K562 (cell line): Measurements from ENCODE around the gene BPIFB2. TPM values are rescaled to one million over a fixed set of nuclear protein-coding genes. Genes with fewer than 3 reads are reported as not detected.
A peak's percentile ranks its signal among the peaks of the same experiment; 100 is the strongest.

Experiments
- ATAC-seq: fragments of 200-7000 bp; cut with Tn5 transposase; 3 replicates; pipeline ENCODE4 v1.9.1; 2020; ENCODE audit warnings: moderate library complexity
- BruUV-seq: library from RNA; stranded (reverse); fragments of 400-500 nt; replicated peaks from 2 replicates; lab custom pipeline; 2021; lab: Mats Ljungman, UMichigan
- CTCF ChIA-PET: fragments of 300-600 bp; formaldehyde crosslinking; extraction: SDS; loops from one replicate; lab custom pipeline; 2021; ENCODE audit warnings: low intra/inter-chr PET ratio; lab: Yijun Ruan, JAX
- POLR2A ChIA-PET: fragments of 300-600, 350-650 bp; sonication (Branson Sonifier 250); formaldehyde crosslinking; extraction: SDS; loops from one replicate; lab custom pipeline; 2021; ENCODE audit warnings: antibody characterized with exemption, inconsistent platforms; lab: Yijun Ruan, JAX
- DNase-seq, 4 experiments: peaks; one replicate each; pipeline versions ENCODE4 v3.0.0 to v3.0.0-alpha.2; 2011 to 2018; ENCODE audit warnings: low spot score in 3 of 4, mixed read lengths in 3 of 4; ENCODE audit errors: extremely low read depth in 1 of 4
- FAIRE-seq: peaks from 2 replicates; lab custom pipeline; 2011; peaks lifted over from hg19 to GRCh38; lab: Jason Lieb, UNC
- H2AFZ ChIP-seq: 2 replicates; pipeline ENCODE4 v1.6.0; 2011; ENCODE audit warnings: low read depth, low read length, control low read depth, inconsistent platforms
- H3K27ac ChIP-seq: fragments of 200-600 bp; 3 replicates; pipeline ENCODE4 v1.8.0; 2011; ENCODE audit warnings: low read depth, mild to moderate bottlenecking, control low read depth, inconsistent platforms, low read length, moderate library complexity, mixed read lengths; ENCODE audit errors: extremely low read depth
- H3K27me3 ChIP-seq, 2 experiments: fragments of 300-600 bp in 1 of 2; 2 replicates in 1 of 2; 3 replicates in 1 of 2; pipeline versions ENCODE4 v1.6.0 to v1.8.0; 2011; ENCODE audit warnings: inconsistent platforms in 2 of 2, low read length in 2 of 2, mild to moderate bottlenecking in 1 of 2, mixed read lengths in 1 of 2, moderate library complexity in 1 of 2; ENCODE audit not compliant: control insufficient read depth in 2 of 2, insufficient read depth in 2 of 2
- H3K36me3 ChIP-seq: fragments of 300-600 bp; 3 replicates; pipeline ENCODE4 v1.8.0; 2011; ENCODE audit warnings: mild to moderate bottlenecking, low read length, inconsistent platforms; ENCODE audit not compliant: control insufficient read depth, insufficient read depth
- H3K4me1 ChIP-seq, 2 experiments: fragments of 200-600 bp in 1 of 2; replicated peaks in 1 of 2; 2 replicates in 1 of 2; 3 replicates in 1 of 2; pipeline versions ENCODE4 v1.5.1 to v1.8.0; 2011; ENCODE audit warnings: inconsistent platforms in 2 of 2, low read length in 2 of 2, mild to moderate bottlenecking in 1 of 2, mixed read lengths in 1 of 2, moderate library complexity in 1 of 2; ENCODE audit not compliant: control insufficient read depth in 2 of 2, insufficient read depth in 2 of 2
- H3K4me2 ChIP-seq: 2 replicates; pipeline ENCODE4 v1.6.1; 2011; ENCODE audit warnings: low read length, control low read depth, inconsistent platforms, mixed read lengths; ENCODE audit not compliant: insufficient read depth
- H3K4me3 ChIP-seq: fragments of 200-600 bp; sonication (generic), shearing (Covaris generic); 2 replicates; pipeline ENCODE4 v1.5.1; 2016; ENCODE audit warnings: control low read depth, inconsistent platforms
- H3K79me2 ChIP-seq: fragments of 200-600 bp; 3 replicates; pipeline ENCODE4 v1.8.0; 2011; ENCODE audit warnings: low read length, inconsistent platforms; ENCODE audit not compliant: control insufficient read depth, insufficient read depth
- H3K9ac ChIP-seq, 2 experiments: 2 replicates each; pipeline versions ENCODE4 v1.6.0 to v1.6.1; 2011; ENCODE audit warnings: low read depth in 2 of 2, low read length in 2 of 2, control low read depth in 1 of 2, inconsistent platforms in 1 of 2, mild to moderate bottlenecking in 1 of 2, mixed read lengths in 1 of 2; ENCODE audit not compliant: insufficient read depth in 1 of 2
- H3K9me1 ChIP-seq: one replicate; pipeline ENCODE4 v1.6.0; 2011; ENCODE audit warnings: inconsistent platforms, mild to moderate bottlenecking, low read length, moderate library complexity; ENCODE audit not compliant: control insufficient read depth, insufficient read depth
- H3K9me3 ChIP-seq: replicated peaks from 2 replicates; pipeline ENCODE4 v1.5.1; 2011; ENCODE audit warnings: low read depth, low read length, inconsistent platforms; ENCODE audit not compliant: control insufficient read depth, insufficient read depth
- H4K20me1 ChIP-seq: replicated peaks from 2 replicates; pipeline ENCODE4 v1.6.1; 2011; ENCODE audit warnings: low read length, inconsistent platforms, mixed read lengths; ENCODE audit not compliant: control insufficient read depth, insufficient read depth
- HDAC2 ChIP-seq: fragments of 450-650 bp; IDR thresholded peaks from 2 replicates; pipeline ENCODE4 v1.6.1; 2016; ENCODE audit warnings: mild to moderate bottlenecking
- XRCC4 ChIP-seq: IDR thresholded peaks from one replicate; pipeline ENCODE4 v1.6.1; 2011; ENCODE audit not compliant: insufficient read depth, insufficient read length; ENCODE audit errors: extremely low read depth
- WGBS: fragments of 100-300 bp; shearing (Covaris generic); methylation state at CpG from one replicate; pipeline ENCODE4 v1.1.6; 2016; ENCODE audit warnings: low coverage, mixed read lengths; ENCODE audit not compliant: insufficient coverage; ENCODE audit errors: missing lambda C conversion rate; 5-methylcytosine and 5-hydroxymethylcytosine counted together
- in situ Hi-C: fragments of 300-500 bp; cut with MboI; formaldehyde crosslinking; loops from 4 replicates; pipeline ENCODE4 v1.15.0; 2018; ENCODE audit warnings: inconsistent platforms, mixed read lengths
- intact Hi-C: fragments of 100-400 bp; cut with micrococcal nuclease; formaldehyde crosslinking; loops from 2 replicates; pipeline ENCODE4 v1.14.2; 2022
- polyA plus RNA-seq, 8 experiments: library from polyadenylated mRNA; depleted of rRNA in 4 of 8; stranded (reverse) in 5 of 8; unstranded in 3 of 8; fragments of >200 nt; fragmentation: Nextera tagmentation in 2 of 8; fragmentation: Illumina TruSeq in 1 of 8; extraction: Ambion mirVana in 2 of 8; extraction: Trizol in 1 of 8; gene quantifications; 2 replicates each; pipeline versions ENCODE4 v1.2.1 to v1.2.3, GENCODE V29; 2011 to 2014; ENCODE audit warnings: inconsistent platforms in 1 of 8, missing spikeins in 1 of 8
- total RNA-seq, 7 experiments: library from RNA; depleted of rRNA in 6 of 7; stranded (reverse); fragments of >200 nt in 6 of 7; fragmentation: Illumina TruSeq in 2 of 7; extraction: Trizol in 2 of 7; gene quantifications; 2 replicates each; pipeline versions ENCODE4 v1.2.1 to v1.2.3, GENCODE V29; 2011 to 2021; ENCODE audit warnings: low replicate concordance in 1 of 7
- TF ChIP-seq, protein P1 (sequence below): sonication (generic); formaldehyde crosslinking; IDR thresholded peaks from 2 replicates; pipeline ENCODE4 v1.9.0; 2022; ENCODE audit warnings: mild to moderate bottlenecking, missing genetic modification reagents
- TF ChIP-seq, protein P2 (sequence below), 2 experiments: fragments of 450-650 bp; IDR thresholded peaks; 2 replicates each; pipeline ENCODE4 v1.6.1; 2018; ENCODE audit warnings: mild to moderate bottlenecking in 2 of 2, low read depth in 1 of 2; ENCODE audit not compliant: partially characterized antibody in 2 of 2

BPIFB2 gene
- total and polyA plus RNA-seq, 9 of the 15 experiments (the other 6 are each of a cell fraction or from before 2014, with no cell fraction given) = not detected

DNA sequence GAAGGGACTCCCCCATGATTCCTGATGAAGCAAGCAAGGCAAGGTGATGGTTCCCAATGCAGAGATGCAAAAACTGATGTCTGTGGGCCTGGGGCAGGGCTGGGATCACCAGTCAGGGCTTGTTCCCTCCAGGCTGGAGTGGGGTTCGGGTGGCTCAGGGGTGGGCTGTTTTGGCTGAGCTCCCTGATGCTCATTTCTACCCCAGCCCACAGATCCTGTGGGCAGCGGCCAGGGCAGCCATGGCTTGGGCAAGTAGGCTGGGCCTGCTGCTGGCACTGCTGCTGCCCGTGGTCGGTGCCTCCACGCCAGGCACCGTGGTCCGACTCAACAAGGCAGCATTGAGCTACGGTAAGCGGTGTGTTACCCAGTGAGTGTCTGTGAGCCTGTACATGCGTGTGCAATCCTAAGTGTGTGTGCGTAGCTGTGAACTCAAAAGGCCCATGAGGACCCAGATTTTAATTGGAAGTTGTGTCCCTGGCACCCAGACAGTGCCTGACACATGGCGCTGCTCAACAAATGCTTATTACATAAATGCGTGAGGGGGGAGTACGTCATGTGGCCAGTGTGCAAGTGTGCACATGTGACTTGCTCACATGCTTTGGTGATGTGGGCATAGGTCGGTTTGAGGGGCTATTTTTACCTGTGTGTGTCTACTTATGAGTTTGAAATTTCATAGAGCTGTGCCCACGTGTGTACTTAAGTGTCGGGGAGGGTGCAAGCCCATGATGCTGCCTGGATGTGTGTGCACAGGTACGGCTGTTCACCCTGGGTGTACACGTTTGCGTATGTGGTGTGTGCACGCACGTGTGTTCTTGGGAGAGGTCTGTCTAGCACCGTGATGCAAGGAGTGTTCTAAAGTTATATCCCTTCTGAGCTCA is 1.1 kb downstream of the BPIFB2 start:
- peaks cover 8 to 38% of the 10 kb centered on the region in 2 experiments; a peak in 4 of 5 replicates for H3K27me3 ChIP-seq
- H3K27ac ChIP-seq = no peak overlapping the region
- H3K9me1 ChIP-seq = no peaks in the 10 kb centered on the region
- POLR2A ChIA-PET = no interaction called here
- WGBS = 1% methylated on average over 23 of the region's 23 CpGs
- H3K79me2 ChIP-seq = no peaks in the 10 kb centered on the region
- DNase-seq = no peak
- no peaks in the 10 kb centered on the region for H3K36me3 ChIP-seq
- H3K9me3 ChIP-seq = peaks cover 4% of the 10 kb centered on the region
- no peak for TF ChIP-seq HDAC2
- TF ChIP-seq, protein P1, sequence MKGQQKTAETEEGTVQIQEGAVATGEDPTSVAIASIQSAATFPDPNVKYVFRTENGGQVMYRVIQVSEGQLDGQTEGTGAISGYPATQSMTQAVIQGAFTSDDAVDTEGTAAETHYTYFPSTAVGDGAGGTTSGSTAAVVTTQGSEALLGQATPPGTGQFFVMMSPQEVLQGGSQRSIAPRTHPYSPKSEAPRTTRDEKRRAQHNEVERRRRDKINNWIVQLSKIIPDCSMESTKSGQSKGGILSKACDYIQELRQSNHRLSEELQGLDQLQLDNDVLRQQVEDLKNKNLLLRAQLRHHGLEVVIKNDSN (CRISPR knock-in tag) = 0 out of 2 replicates have a peak, but pooled peaks have one; percentile 15
- TF ChIP-seq XRCC4 = no peak
- TF ChIP-seq, protein P2, sequence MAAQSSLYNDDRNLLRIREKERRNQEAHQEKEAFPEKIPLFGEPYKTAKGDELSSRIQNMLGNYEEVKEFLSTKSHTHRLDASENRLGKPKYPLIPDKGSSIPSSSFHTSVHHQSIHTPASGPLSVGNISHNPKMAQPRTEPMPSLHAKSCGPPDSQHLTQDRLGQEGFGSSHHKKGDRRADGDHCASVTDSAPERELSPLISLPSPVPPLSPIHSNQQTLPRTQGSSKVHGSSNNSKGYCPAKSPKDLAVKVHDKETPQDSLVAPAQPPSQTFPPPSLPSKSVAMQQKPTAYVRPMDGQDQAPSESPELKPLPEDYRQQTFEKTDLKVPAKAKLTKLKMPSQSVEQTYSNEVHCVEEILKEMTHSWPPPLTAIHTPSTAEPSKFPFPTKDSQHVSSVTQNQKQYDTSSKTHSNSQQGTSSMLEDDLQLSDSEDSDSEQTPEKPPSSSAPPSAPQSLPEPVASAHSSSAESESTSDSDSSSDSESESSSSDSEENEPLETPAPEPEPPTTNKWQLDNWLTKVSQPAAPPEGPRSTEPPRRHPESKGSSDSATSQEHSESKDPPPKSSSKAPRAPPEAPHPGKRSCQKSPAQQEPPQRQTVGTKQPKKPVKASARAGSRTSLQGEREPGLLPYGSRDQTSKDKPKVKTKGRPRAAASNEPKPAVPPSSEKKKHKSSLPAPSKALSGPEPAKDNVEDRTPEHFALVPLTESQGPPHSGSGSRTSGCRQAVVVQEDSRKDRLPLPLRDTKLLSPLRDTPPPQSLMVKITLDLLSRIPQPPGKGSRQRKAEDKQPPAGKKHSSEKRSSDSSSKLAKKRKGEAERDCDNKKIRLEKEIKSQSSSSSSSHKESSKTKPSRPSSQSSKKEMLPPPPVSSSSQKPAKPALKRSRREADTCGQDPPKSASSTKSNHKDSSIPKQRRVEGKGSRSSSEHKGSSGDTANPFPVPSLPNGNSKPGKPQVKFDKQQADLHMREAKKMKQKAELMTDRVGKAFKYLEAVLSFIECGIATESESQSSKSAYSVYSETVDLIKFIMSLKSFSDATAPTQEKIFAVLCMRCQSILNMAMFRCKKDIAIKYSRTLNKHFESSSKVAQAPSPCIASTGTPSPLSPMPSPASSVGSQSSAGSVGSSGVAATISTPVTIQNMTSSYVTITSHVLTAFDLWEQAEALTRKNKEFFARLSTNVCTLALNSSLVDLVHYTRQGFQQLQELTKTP (IDR thresholded peaks at IDR 0.05; ENCODE audit: low read depth in 1 of 2, partially characterized antibody in 2 of 2) = no peak
- TF ChIP-seq, all 486 proteins: peak for 1
- intact Hi-C loops = no loop called here
- Histone ChIP-seq H3K4me1 (no peaks in the 10 kb centered on the region; a peak in 1 of 5 replicates), H3K4me2 (no peak overlapping the region), H3K9ac (no peak overlapping the region), H2AFZ (no peak overlapping the region), H3K4me3 (no peak overlapping the region), H4K20me1 (no peaks in the 10 kb centered on the region)
- no peak for ATAC-seq
- CTCF ChIA-PET = no interaction called here
- no TSS peak for BruUV-seq
- FAIRE-seq = no peak
- in situ Hi-C loops = no loop called here
